Mesendoderm (in vitro differentiated cells): Measurements from ENCODE around the gene DTNB.
"Not testable (repeated sequence)": the region's sequence is repeated elsewhere in the genome, so short reads cannot be mapped to it uniquely, and the experiment has no call there.

ENCODE experiments used
- DNase-seq: peaks from one replicate; pipeline ENCODE4 v3.0.0; 2013
- H2AK5ac ChIP-seq: 2 replicates; pipeline ENCODE4 v1.6.1; 2013; ENCODE audit warnings: low read length, inconsistent platforms
- H2BK120ac ChIP-seq: 2 replicates; pipeline ENCODE4 v1.6.1; 2013; ENCODE audit warnings: low read depth, mild to moderate bottlenecking, low read length, moderate library complexity, mixed read lengths
- H2BK15ac ChIP-seq: replicated peaks from 2 replicates; pipeline ENCODE4 v1.6.1; 2013; ENCODE audit warnings: low read depth, mild to moderate bottlenecking, moderate library complexity
- H2BK5ac ChIP-seq: 2 replicates; pipeline ENCODE4 v1.6.1; 2013; ENCODE audit warnings: low read length, inconsistent platforms
- H3K18ac ChIP-seq: 2 replicates; pipeline ENCODE4 v1.6.1; 2013; ENCODE audit warnings: mild to moderate bottlenecking, low read length, mixed read lengths
- H3K23ac ChIP-seq: one replicate; pipeline ENCODE4 v1.6.1; 2013; ENCODE audit warnings: low read length
- H3K27ac ChIP-seq: 2 replicates; pipeline ENCODE4 v1.5.1; 2013; ENCODE audit warnings: low read depth, mild to moderate bottlenecking, inconsistent platforms, low read length, moderate library complexity
- H3K27me3 ChIP-seq: 2 replicates; pipeline ENCODE4 v1.6.1; 2013; ENCODE audit warnings: low read length, control low read depth, mild to moderate bottlenecking, inconsistent platforms; ENCODE audit not compliant: insufficient read depth, poor library complexity
- H3K36me3 ChIP-seq: 2 replicates; pipeline ENCODE4 v1.6.1; 2013; ENCODE audit warnings: low read length, inconsistent platforms; ENCODE audit not compliant: control insufficient read depth, insufficient read depth
- H3K4ac ChIP-seq: one replicate; pipeline ENCODE4 v1.6.1; 2013; ENCODE audit warnings: low read depth, mild to moderate bottlenecking, low read length, moderate library complexity
- H3K4me1 ChIP-seq: 2 replicates; pipeline ENCODE4 v1.6.1; 2013; ENCODE audit warnings: low read depth, low read length, inconsistent platforms; ENCODE audit not compliant: control insufficient read depth
- H3K4me2 ChIP-seq: 2 replicates; pipeline ENCODE4 v1.6.1; 2013; ENCODE audit warnings: low read length
- H3K4me3 ChIP-seq: 2 replicates; pipeline ENCODE4 v1.5.1; 2013; ENCODE audit warnings: mild to moderate bottlenecking, low read length
- H3K56ac ChIP-seq: one replicate; pipeline ENCODE4 v1.6.1; 2013; ENCODE audit warnings: low read length
- H3K79me1 ChIP-seq: 2 replicates; pipeline ENCODE4 v1.6.1; 2013; ENCODE audit warnings: low read length, inconsistent platforms
- H3K79me2 ChIP-seq: 2 replicates; pipeline ENCODE4 v1.6.1; 2013; ENCODE audit warnings: mild to moderate bottlenecking, low read length; ENCODE audit not compliant: control insufficient read depth, insufficient read depth
- H3K9ac ChIP-seq: 2 replicates; pipeline ENCODE4 v1.6.1; 2013; ENCODE audit warnings: low read length, inconsistent platforms
- H4K5ac ChIP-seq: one replicate; pipeline ENCODE4 v1.6.1; 2013; ENCODE audit warnings: low read length
- H4K8ac ChIP-seq: one replicate; pipeline ENCODE4 v1.6.1; 2013; ENCODE audit warnings: low read depth, mild to moderate bottlenecking, control low read depth, low read length, moderate library complexity
- WGBS: extraction: QIAGEN DNeasy Blood & Tissue Kit; methylation state at CpG from one replicate; pipeline ENCODE4 v1.1.7; 2013; ENCODE audit warnings: low lambda C conversion rate, missing lambda C conversion rate; ENCODE audit not compliant: insufficient coverage; ENCODE audit errors: extremely low coverage; 5-methylcytosine and 5-hydroxymethylcytosine counted together

DTNB gene

DNA sequence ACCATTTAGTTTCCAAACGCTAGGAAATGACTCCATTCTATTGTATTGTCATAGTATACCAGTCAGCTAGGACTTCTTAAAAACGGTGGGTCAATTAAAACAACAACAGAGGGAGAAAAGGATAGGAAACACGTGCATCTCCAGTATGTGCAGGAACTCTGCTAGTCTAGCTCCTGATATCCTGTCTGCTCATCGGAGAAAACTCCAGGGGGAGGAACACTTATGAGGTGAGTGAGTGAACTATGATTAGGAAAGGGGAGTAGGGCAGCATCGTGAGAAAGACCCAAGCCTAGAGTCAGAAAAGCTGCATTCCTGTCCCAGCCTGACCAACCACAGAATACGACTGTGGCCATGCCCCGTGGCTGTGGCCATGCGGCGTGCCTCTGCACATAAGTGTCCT, 34.2 kb downstream of the DTNB start:
- no peaks in the 10 kb centered on the region for H3K27me3 ChIP-seq
- H3K4me1 ChIP-seq = no peaks in the 10 kb centered on the region
- no peak for DNase-seq
- no peak overlapping the region for H3K18ac ChIP-seq
- H3K4me2 ChIP-seq = no peak overlapping the region
- H2BK15ac ChIP-seq = no peak overlapping the region
- WGBS = no CpG with 5 or more reads among the region's 9 CpGs
- H3K4ac ChIP-seq = no peak overlapping the region
- H3K36me3 ChIP-seq = no peaks in the 10 kb centered on the region
- no peak overlapping the region for H4K8ac ChIP-seq
- H3K79me1 ChIP-seq = no peaks in the 10 kb centered on the region
- H2AK5ac ChIP-seq = no peak overlapping the region
- no peak overlapping the region for H4K5ac ChIP-seq
- H2BK120ac ChIP-seq = no peak overlapping the region
- H2BK5ac ChIP-seq = no peak overlapping the region
- H3K9ac ChIP-seq = no peak overlapping the region
- H3K4me3 ChIP-seq = no peak overlapping the region
- no peak overlapping the region for H3K23ac ChIP-seq
- no peak overlapping the region for H3K27ac ChIP-seq
- H3K56ac ChIP-seq = no peak overlapping the region
- no peaks in the 10 kb centered on the region for H3K79me2 ChIP-seq

DNA sequence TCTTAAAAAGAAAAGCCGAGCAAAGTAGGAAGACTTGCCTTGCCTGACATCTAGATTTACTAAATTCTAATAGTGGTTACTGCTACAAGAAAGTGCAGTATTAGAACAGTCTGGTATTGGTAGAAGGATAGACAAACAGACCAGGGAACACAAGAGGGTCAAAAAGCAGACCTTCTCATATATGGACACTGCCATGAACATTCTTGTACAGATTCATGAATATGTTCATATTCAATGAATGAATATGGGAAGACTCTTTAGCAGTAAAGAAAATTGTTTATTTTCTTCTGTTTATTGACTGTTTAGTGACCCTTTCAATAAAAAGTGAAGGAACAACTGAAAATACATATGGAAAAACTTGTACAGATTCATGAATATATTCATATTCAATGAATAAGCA, 37.6 kb downstream of the DTNB start:
- Histone ChIP-seq H3K27ac (no peak overlapping the region), H3K4me3 (no peak overlapping the region), H2BK5ac (no peak overlapping the region), H3K9ac (no peak overlapping the region), H3K4ac (no peak overlapping the region), H3K27me3 (no peaks in the 10 kb centered on the region), H3K18ac (no peak overlapping the region), H3K79me1 (no peaks in the 10 kb centered on the region), H3K23ac (no peak overlapping the region), H4K8ac (no peak overlapping the region), H3K4me1 (no peaks in the 10 kb centered on the region), H3K79me2 (no peaks in the 10 kb centered on the region), H4K5ac (no peak overlapping the region), H3K56ac (no peak overlapping the region), H2BK120ac (no peak overlapping the region), H3K4me2 (no peak overlapping the region), H3K36me3 (no peaks in the 10 kb centered on the region), H2AK5ac (no peak overlapping the region), H2BK15ac (no peak overlapping the region)
- no CpG with 5 or more reads among the region's 1 CpG for WGBS
- DNase-seq = no peak

DNA sequence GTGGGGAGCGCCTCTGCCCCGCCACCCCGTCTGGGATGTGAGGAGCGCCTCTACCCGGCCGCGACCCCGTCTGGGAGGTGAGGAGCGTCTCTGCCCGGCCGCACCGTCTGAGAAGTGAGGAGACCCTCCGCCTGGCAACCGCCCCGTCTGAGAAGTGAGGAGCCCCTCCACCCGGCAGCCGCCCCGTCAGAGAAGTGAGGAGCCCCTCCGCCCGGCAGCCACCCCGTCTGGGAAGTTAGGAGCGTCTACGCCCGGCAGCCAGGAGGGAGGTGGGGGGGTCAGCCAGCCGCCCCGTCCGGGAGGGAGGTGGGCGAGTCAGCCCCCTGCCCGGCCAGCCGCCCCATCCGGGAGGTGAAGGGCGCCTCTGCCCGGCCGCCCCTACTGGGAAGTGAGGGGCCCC, 39.6 kb downstream of the DTNB start:
- H3K4me3 ChIP-seq, H3K79me1 ChIP-seq, H2BK120ac ChIP-seq, H4K5ac ChIP-seq, H3K36me3 ChIP-seq, H3K9ac ChIP-seq, H4K8ac ChIP-seq, H3K56ac ChIP-seq, H3K4me1 ChIP-seq, H2AK5ac ChIP-seq, H2BK15ac ChIP-seq, H3K27ac ChIP-seq, H2BK5ac ChIP-seq, H3K4me2 ChIP-seq, H3K23ac ChIP-seq, H3K79me2 ChIP-seq, DNase-seq, H3K27me3 ChIP-seq, H3K18ac ChIP-seq, H3K4ac ChIP-seq: not testable (repeated sequence)
- WGBS = no CpG with 5 or more reads among the region's 34 CpGs

DNA sequence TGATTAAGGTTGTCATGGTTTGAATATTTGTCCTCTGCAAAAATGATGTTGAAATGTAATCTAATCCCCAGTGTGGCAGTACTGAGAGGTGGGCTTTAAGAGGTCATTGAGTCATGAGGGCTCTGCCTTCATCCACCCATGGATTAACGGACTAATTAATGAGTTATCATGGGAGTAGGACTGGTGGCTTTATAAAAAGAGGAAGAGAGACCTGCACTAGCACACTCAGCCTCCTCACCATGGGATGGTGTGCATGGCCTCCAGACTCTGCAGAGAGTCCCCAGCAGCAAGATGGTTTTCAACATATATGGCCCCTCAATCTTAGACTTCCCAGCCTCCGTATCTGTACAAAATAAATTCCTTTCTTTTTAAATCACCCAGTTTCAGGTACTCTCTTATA, 41.0 kb downstream of the DTNB start:
- no peak overlapping the region for H3K4me2 ChIP-seq
- no CpG with 5 or more reads among the region's 2 CpGs for whole genome bisulfite sequencing
- no peak overlapping the region for H2BK5ac ChIP-seq
- no peak overlapping the region for H3K9ac ChIP-seq
- H3K79me2 ChIP-seq = no peaks in the 10 kb centered on the region
- H3K4me1 ChIP-seq = no peaks in the 10 kb centered on the region
- no peak overlapping the region for H3K23ac ChIP-seq
- no peak overlapping the region for H3K4me3 ChIP-seq
- no peak overlapping the region for H2BK15ac ChIP-seq
- H3K4ac ChIP-seq = no peak overlapping the region
- no peak overlapping the region for H3K18ac ChIP-seq
- no peak overlapping the region for H4K8ac ChIP-seq
- H3K56ac ChIP-seq = no peak overlapping the region
- H3K27me3 ChIP-seq = no peaks in the 10 kb centered on the region
- no peaks in the 10 kb centered on the region for H3K79me1 ChIP-seq
- H4K5ac ChIP-seq = no peak overlapping the region
- H3K27ac ChIP-seq = no peak overlapping the region
- no peak overlapping the region for H2BK120ac ChIP-seq
- no peaks in the 10 kb centered on the region for H3K36me3 ChIP-seq
- DNase-seq = no peak
- no peak overlapping the region for H2AK5ac ChIP-seq

DNA sequence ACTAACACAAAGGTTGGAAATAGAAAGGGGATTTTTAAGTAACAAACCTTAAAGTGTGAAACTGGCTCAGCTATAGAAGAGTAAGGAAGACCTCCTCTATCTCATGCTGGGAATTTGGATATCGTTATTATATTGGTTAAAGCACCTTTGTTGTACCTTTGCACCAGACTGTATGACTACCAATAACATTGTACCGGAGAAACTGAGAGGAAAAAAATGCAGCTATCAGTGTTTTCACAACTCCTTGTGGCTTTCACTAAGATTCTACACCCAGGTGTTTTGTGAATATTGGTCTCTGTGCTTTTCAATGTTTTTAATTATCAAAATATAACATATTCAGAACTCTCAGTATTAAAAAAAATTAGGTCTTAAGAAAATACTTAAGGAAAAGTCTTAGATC, 48.7 kb downstream of the DTNB start:
- Histone ChIP-seq H4K5ac (no peak overlapping the region), H3K27me3 (no peaks in the 10 kb centered on the region), H2BK15ac (no peak overlapping the region), H3K79me2 (no peaks in the 10 kb centered on the region), H2AK5ac (no peak overlapping the region), H3K36me3 (peaks cover 1% of the 10 kb centered on the region), H3K79me1 (no peaks in the 10 kb centered on the region), H3K56ac (no peak overlapping the region), H2BK5ac (no peak overlapping the region), H3K9ac (no peak overlapping the region), H3K27ac (no peak overlapping the region), H3K4ac (no peak overlapping the region), H2BK120ac (no peak overlapping the region), H4K8ac (no peak overlapping the region), H3K4me2 (no peak overlapping the region), H3K18ac (no peak overlapping the region), H3K4me3 (no peak overlapping the region), H3K23ac (no peak overlapping the region), H3K4me1 (no peaks in the 10 kb centered on the region)
- no peak for DNase-seq
- WGBS = no CpG with 5 or more reads among the region's 2 CpGs

DNA sequence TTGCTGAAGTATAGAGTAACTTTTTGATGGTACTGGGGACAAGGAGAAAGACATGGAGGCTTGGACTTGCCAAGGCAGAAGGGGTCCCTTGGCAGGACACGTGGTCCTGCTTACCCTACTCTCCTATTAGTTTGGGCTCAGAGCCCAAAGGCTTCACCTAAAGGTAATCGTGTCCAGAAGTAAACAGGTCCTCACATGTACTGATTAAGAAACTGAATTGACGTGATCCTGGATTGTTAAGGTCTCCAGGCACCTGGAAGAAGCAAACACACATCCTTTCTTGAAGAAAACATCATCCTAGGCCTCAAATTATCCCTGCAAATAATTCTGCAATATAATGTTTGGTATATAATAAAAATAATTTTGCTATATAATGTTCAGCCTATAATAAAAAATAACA, 50.0 kb downstream of the DTNB start:
- H3K23ac ChIP-seq = no peak overlapping the region
- peaks cover 1% of the 10 kb centered on the region for H3K36me3 ChIP-seq
- no peaks in the 10 kb centered on the region for H3K27me3 ChIP-seq
- no peak overlapping the region for H2BK5ac ChIP-seq
- no peak overlapping the region for H4K5ac ChIP-seq
- no peak overlapping the region for H3K4me2 ChIP-seq
- H2BK15ac ChIP-seq = no peak overlapping the region
- H3K27ac ChIP-seq = no peak overlapping the region
- no peaks in the 10 kb centered on the region for H3K79me1 ChIP-seq
- no peak overlapping the region for H3K4ac ChIP-seq
- H2BK120ac ChIP-seq = no peak overlapping the region
- H3K18ac ChIP-seq = no peak overlapping the region
- no peak overlapping the region for H3K9ac ChIP-seq
- H3K4me3 ChIP-seq = no peak overlapping the region
- no peak overlapping the region for H2AK5ac ChIP-seq
- WGBS = no CpG with 5 or more reads among the region's 3 CpGs
- no peak overlapping the region for H3K56ac ChIP-seq
- DNase-seq = no peak
- H4K8ac ChIP-seq = no peak overlapping the region
- no peaks in the 10 kb centered on the region for H3K4me1 ChIP-seq
- no peaks in the 10 kb centered on the region for H3K79me2 ChIP-seq
